Measurements from ENCODE around the gene FKBP4.

FKBP4 gene

GRCh38 chr12:2806700-2807099 is 11.9 kb downstream of the FKBP4 start:
- Mint-ChIP-seq H3K27me3 (no peaks in the 10 kb centered on the region), H3K9me3 (no peaks in the 10 kb centered on the region), H3K36me3 (ENCODE audit: insufficient read depth) (peaks cover 31% of the 10 kb centered on the region), H3K4me3 (no peak overlapping the region), H3K27ac (no peak overlapping the region), H3K4me1 (ENCODE audit: low read depth in 2 of 2) (no peaks in the 10 kb centered on the region)
- ATAC-seq (replicated peaks): no peak
- no peak for DNase-seq

- Mint-ChIP-seq H3K4me3 (peak overlapping the region; percentile 91 to 94), H3K36me3 (ENCODE audit: insufficient read depth) (peaks cover 31% of the 10 kb centered on the region), H3K9me3 (no peaks in the 10 kb centered on the region), H3K27me3 (no peaks in the 10 kb centered on the region), H3K27ac (peak overlapping the region; percentile 93 to 97), H3K4me1 (ENCODE audit: low read depth in 2 of 2) (peaks cover 11 to 14% of the 10 kb centered on the region in 2 donors)
- DNase-seq (no peak), ATAC-seq (replicated peaks) (no peak)
These were observed 17.0 kb downstream of the FKBP4 start for GRCh38 chr12:2811801-2812200.

GRCh38 chr12:2812290-2813213 is 17.8 kb downstream of the FKBP4 start, which contains the start of gene ITFG2:
ITFG2 (plus strand) TSS chr12:2812668; CDS start chr12:2812761, 93 bp downstream.
- Mint-ChIP-seq H3K27ac (peak within 1 kb of the TSS; percentile 93 to 97), H3K36me3 (ENCODE audit: insufficient read depth) (peaks cover 36% of the 10 kb centered on the region), H3K4me3 (peak within 1 kb of the TSS; percentile 91 to 94), H3K4me1 (ENCODE audit: low read depth in 2 of 2) (peaks cover 11 to 14% of the 10 kb centered on the region in 2 donors), H3K27me3 (no peaks in the 10 kb centered on the region), H3K9me3 (no peaks in the 10 kb centered on the region)
- DNase-seq (peak; percentile 94 to 96 (median 94)), ATAC-seq (replicated peaks) (peak; percentile 91)

GRCh38 chr12:2813214-2814185 is 18.7 kb downstream of the FKBP4 start:
- no peak for ATAC-seq (replicated peaks)

GRCh38 chr12:2819810-2820209 is 25.0 kb downstream of the FKBP4 start:
- Mint-ChIP-seq H3K27ac (no peak overlapping the region), H3K27me3 (no peaks in the 10 kb centered on the region), H3K4me1 (ENCODE audit: low read depth in 2 of 2) (peaks cover 6 to 10% of the 10 kb centered on the region in 2 donors), H3K9me3 (no peaks in the 10 kb centered on the region), H3K4me3 (no peak overlapping the region), H3K36me3 (ENCODE audit: insufficient read depth) (peaks cover 60% of the 10 kb centered on the region)
- ATAC-seq (replicated peaks) (no peak), DNase-seq (no peak)

More at GRCh38 chr12:2813214-2814185, 18.7 kb downstream of the FKBP4 start:
- no peaks in the 10 kb centered on the region for H3K27me3 Mint-ChIP-seq
- peak overlapping the region; percentile 91 to 94 for H3K4me3 Mint-ChIP-seq
- peaks cover 38% of the 10 kb centered on the region for H3K36me3 Mint-ChIP-seq (ENCODE audit: insufficient read depth)
- H3K4me1 Mint-ChIP-seq (ENCODE audit: low read depth in 2 of 2): peaks cover 11 to 19% of the 10 kb centered on the region in 2 donors
- peak overlapping the region; percentile 93 to 97 for H3K27ac Mint-ChIP-seq
- peak in 2 of 3 experiments; percentile 29 for DNase-seq
- no peaks in the 10 kb centered on the region for H3K9me3 Mint-ChIP-seq

GRCh38 chr12:2820432-2820831 is 25.7 kb downstream of the FKBP4 start:
- H3K4me1 Mint-ChIP-seq (ENCODE audit: low read depth in 2 of 2): peaks cover 4 to 6% of the 10 kb centered on the region in 2 donors
- no peaks in the 10 kb centered on the region for H3K9me3 Mint-ChIP-seq
- peaks cover 63% of the 10 kb centered on the region for H3K36me3 Mint-ChIP-seq (ENCODE audit: insufficient read depth)
- H3K27ac Mint-ChIP-seq: peak overlapping the region in 1 of 2 donors; percentile 71
- no peak for ATAC-seq (replicated peaks)
- no peak for DNase-seq
- H3K4me3 Mint-ChIP-seq: no peak overlapping the region
- no peaks in the 10 kb centered on the region for H3K27me3 Mint-ChIP-seq

GRCh38 chr12:2823483-2823882 is 28.7 kb downstream of the FKBP4 start:
- Mint-ChIP-seq H3K27ac (peak overlapping the region in 1 of 2 donors; percentile 32), H3K4me3 (no peak overlapping the region)
- ATAC-seq (replicated peaks): no peak

GRCh38 chr12:2824541-2824940 is 29.8 kb downstream of the FKBP4 start:
- DNase-seq (no peak), ATAC-seq (replicated peaks) (no peak)
- Mint-ChIP-seq H3K4me3 (no peak overlapping the region), H3K27ac (peak overlapping the region in 1 of 2 donors; percentile 32), H3K4me1 (ENCODE audit: low read depth in 2 of 2) (peaks cover 2 to 3% of the 10 kb centered on the region in 2 donors), H3K9me3 (no peaks in the 10 kb centered on the region), H3K36me3 (ENCODE audit: insufficient read depth) (peaks cover 59% of the 10 kb centered on the region), H3K27me3 (no peaks in the 10 kb centered on the region)

More at GRCh38 chr12:2823483-2823882, 28.7 kb downstream of the FKBP4 start:
- DNase-seq: no peak
- Mint-ChIP-seq H3K9me3 (no peaks in the 10 kb centered on the region), H3K4me1 (ENCODE audit: low read depth in 2 of 2) (peaks cover 2 to 4% of the 10 kb centered on the region in 2 donors), H3K27me3 (no peaks in the 10 kb centered on the region), H3K36me3 (ENCODE audit: insufficient read depth) (peaks cover 64% of the 10 kb centered on the region)

- Mint-ChIP-seq H3K36me3 (ENCODE audit: insufficient read depth) (peaks cover 60% of the 10 kb centered on the region), H3K27me3 (no peaks in the 10 kb centered on the region), H3K9me3 (no peaks in the 10 kb centered on the region), H3K27ac (peak overlapping the region in 1 of 2 donors; percentile 32), H3K4me1 (ENCODE audit: low read depth in 2 of 2) (peaks cover 0 to 2% of the 10 kb centered on the region in 2 donors), H3K4me3 (no peak overlapping the region)
- ATAC-seq (replicated peaks) (no peak), DNase-seq (no peak)
These were observed 30.4 kb downstream of the FKBP4 start for GRCh38 chr12:2825132-2825531.

GRCh38 chr12:2826036-2826435 is 31.3 kb downstream of the FKBP4 start:
- no peaks in the 10 kb centered on the region for H3K9me3 Mint-ChIP-seq
- H3K4me1 Mint-ChIP-seq (ENCODE audit: low read depth in 2 of 2): peaks cover 0 to 2% of the 10 kb centered on the region in 2 donors
- no peaks in the 10 kb centered on the region for H3K27me3 Mint-ChIP-seq
- ATAC-seq (replicated peaks) (no peak), DNase-seq (no peak)
- H3K4me3 Mint-ChIP-seq: no peak overlapping the region
- peak overlapping the region in 1 of 2 donors; percentile 8 for H3K27ac Mint-ChIP-seq
- H3K36me3 Mint-ChIP-seq (ENCODE audit: insufficient read depth): peaks cover 59% of the 10 kb centered on the region

- Mint-ChIP-seq H3K9me3 (no peaks in the 10 kb centered on the region), H3K36me3 (ENCODE audit: insufficient read depth) (peaks cover 51% of the 10 kb centered on the region), H3K4me3 (no peak overlapping the region), H3K27me3 (no peaks in the 10 kb centered on the region), H3K4me1 (ENCODE audit: low read depth in 2 of 2) (peaks cover 0 to 2% of the 10 kb centered on the region in 2 donors), H3K27ac (peak overlapping the region; percentile 32 to 59)
- ATAC-seq (replicated peaks) (no peak), DNase-seq (no peak)
These were observed 32.1 kb downstream of the FKBP4 start for GRCh38 chr12:2826721-2827515.

GRCh38 chr12:2829275-2829674 is 34.5 kb downstream of the FKBP4 start:
- Mint-ChIP-seq H3K4me3 (no peak overlapping the region), H3K27ac (peak overlapping the region in 1 of 2 donors; percentile 69), H3K36me3 (ENCODE audit: insufficient read depth) (peaks cover 29% of the 10 kb centered on the region), H3K9me3 (no peaks in the 10 kb centered on the region), H3K27me3 (no peaks in the 10 kb centered on the region), H3K4me1 (ENCODE audit: low read depth in 2 of 2) (peaks cover 3 to 5% of the 10 kb centered on the region in 2 donors)
- DNase-seq: no peak
- no peak for ATAC-seq (replicated peaks)
